Measurements from ENCODE around the gene TRIM2.

TRIM2 gene

GRCh38 chr4:153242839-153243324 lies 38.6 kb downstream of the TRIM2 start:
- no peak for DNase-seq (ENCODE audit: low read depth, low spot score)
- no peak overlapping the region for H3K4me3 ChIP-seq (ENCODE audit: low read depth, low read length)
- in situ Hi-C loops (cut with HindIII; ENCODE audit: low sequenced_read_pairs): no loop called here
- no peak for TF ChIP-seq CTCF (IDR thresholded peaks at IDR 0.05; ENCODE audit: low read depth, low read length)

GRCh38 chr4:153243468-153243867 lies 39.2 kb downstream of the TRIM2 start:
- DNase-seq (ENCODE audit: low read depth, low spot score): no peak
- in situ Hi-C loops (cut with HindIII; ENCODE audit: low sequenced_read_pairs): no loop called here
- no peak for TF ChIP-seq CTCF (IDR thresholded peaks at IDR 0.05; ENCODE audit: low read depth, low read length)
- no peak overlapping the region for H3K4me3 ChIP-seq (ENCODE audit: low read depth, low read length)

- no peak overlapping the region for H3K4me3 ChIP-seq (ENCODE audit: low read depth, low read length)
- in situ Hi-C loops (cut with HindIII; ENCODE audit: low sequenced_read_pairs): no loop called here
- no peak for TF ChIP-seq CTCF (IDR thresholded peaks at IDR 0.05; ENCODE audit: low read depth, low read length)
- no peak for DNase-seq (ENCODE audit: low read depth, low spot score)
Measured at GRCh38 chr4:153244969-153245368, 40.7 kb downstream of the TRIM2 start.

GRCh38 chr4:153245775-153246174 lies 41.5 kb downstream of the TRIM2 start:
- H3K4me3 ChIP-seq (ENCODE audit: low read depth, low read length): no peak overlapping the region
- no peak for DNase-seq (ENCODE audit: low read depth, low spot score)
- no peak for TF ChIP-seq CTCF (IDR thresholded peaks at IDR 0.05; ENCODE audit: low read depth, low read length)
- in situ Hi-C loops (cut with HindIII; ENCODE audit: low sequenced_read_pairs): no loop called here

- in situ Hi-C loops (cut with HindIII; ENCODE audit: low sequenced_read_pairs): no loop called here
- TF ChIP-seq CTCF (IDR thresholded peaks at IDR 0.05; ENCODE audit: low read depth, low read length): no peak
Measured at GRCh38 chr4:153246446-153247115, 42.3 kb downstream of the TRIM2 start.

GRCh38 chr4:153247116-153247490 lies 42.9 kb downstream of the TRIM2 start:
- TF ChIP-seq CTCF (IDR thresholded peaks at IDR 0.05; ENCODE audit: low read depth, low read length): no peak
- no peak for DNase-seq (ENCODE audit: low read depth, low spot score)
- H3K4me3 ChIP-seq (ENCODE audit: low read depth, low read length): no peak overlapping the region
- in situ Hi-C loops (cut with HindIII; ENCODE audit: low sequenced_read_pairs): no loop called here

More at GRCh38 chr4:153246446-153247115, 42.3 kb downstream of the TRIM2 start:
- DNase-seq (ENCODE audit: low read depth, low spot score): no peak
- H3K4me3 ChIP-seq (ENCODE audit: low read depth, low read length): no peak overlapping the region
